Mesodermal cell (in vitro differentiated cells): ENCODE measurements around the gene CCNY.
"Not testable (repeated sequence)": the region's sequence is repeated elsewhere in the genome, so short reads cannot be mapped to it uniquely, and the experiment has no call there.

ENCODE experiments used
- H3K27ac ChIP-seq: 2 replicates; pipeline ENCODE4 v1.7.0; 2013; ENCODE audit warnings: mild to moderate bottlenecking, low read depth, low read length, moderate library complexity; ENCODE audit not compliant: severe bottlenecking
- H3K36me3 ChIP-seq: 2 replicates; pipeline ENCODE4 v1.7.1; 2013; ENCODE audit warnings: mild to moderate bottlenecking, low read length, moderate library complexity; ENCODE audit not compliant: control insufficient read depth, insufficient read depth
- H3K4me1 ChIP-seq: one replicate; pipeline ENCODE4 v1.7.1; 2013; ENCODE audit warnings: mild to moderate bottlenecking, low read length; ENCODE audit not compliant: insufficient read depth, control insufficient read depth, poor library complexity, severe bottlenecking
- H3K4me3 ChIP-seq: 2 replicates; pipeline ENCODE4 v1.7.0; 2013; ENCODE audit warnings: low read length, control low read depth, mild to moderate bottlenecking; ENCODE audit not compliant: insufficient read depth, poor library complexity, severe bottlenecking; ENCODE audit errors: extremely low read depth
- H3K9me3 ChIP-seq: 2 replicates; pipeline ENCODE4 v1.7.1; 2013; ENCODE audit warnings: mild to moderate bottlenecking, low read length, moderate library complexity; ENCODE audit not compliant: control insufficient read depth
- WGBS, 2 experiments: methylation state at CpG; one replicate each; pipeline ENCODE4 v1.1.5; 2013; ENCODE audit warnings: missing lambda C conversion rate in 2 of 2; ENCODE audit not compliant: insufficient coverage in 2 of 2; 5-methylcytosine and 5-hydroxymethylcytosine counted together

The CCNY gene

GRCh38 chr10:35406003-35406630 lies 69.8 kb downstream of the CCNY start:
- H3K27ac ChIP-seq, H3K36me3 ChIP-seq, H3K4me3 ChIP-seq, H3K9me3 ChIP-seq: not testable (repeated sequence)
- peaks cover 10% of the 10 kb centered on the region for H3K4me1 ChIP-seq
- WGBS, 2 experiments, result no CpG with 5 or more reads among the region's 5 CpGs

GRCh38 chr10:35407696-35408095 lies 71.4 kb downstream of the CCNY start:
- not testable (repeated sequence) for H3K4me3 ChIP-seq, H3K36me3 ChIP-seq, H3K27ac ChIP-seq, H3K9me3 ChIP-seq
- H3K4me1 ChIP-seq, result peaks cover 20% of the 10 kb centered on the region
- 93 to 96% methylated on average over 12 of the region's 12 CpGs for WGBS, 2 experiments

- 89 to 100% methylated on average over 1 of the region's 2 CpGs for WGBS, 2 experiments
- peaks cover 34% of the 10 kb centered on the region for H3K4me1 ChIP-seq
- H3K36me3 ChIP-seq, result no peaks in the 10 kb centered on the region
- H3K4me3 ChIP-seq, result no peak overlapping the region
- H3K9me3 ChIP-seq, result no peaks in the 10 kb centered on the region
- no peak overlapping the region for H3K27ac ChIP-seq
Observed at GRCh38 chr10:35409094-35409582, 72.8 kb downstream of the CCNY start.

- Histone ChIP-seq H3K4me3 (no peak overlapping the region), H3K27ac (no peak overlapping the region), H3K4me1 (peaks cover 40% of the 10 kb centered on the region), H3K36me3 (no peaks in the 10 kb centered on the region), H3K9me3 (no peaks in the 10 kb centered on the region)
- 86 to 100% methylated on average over 1 of the region's 1 CpG for WGBS, 2 experiments
Observed at GRCh38 chr10:35409808-35410207, 73.5 kb downstream of the CCNY start.

DNA sequence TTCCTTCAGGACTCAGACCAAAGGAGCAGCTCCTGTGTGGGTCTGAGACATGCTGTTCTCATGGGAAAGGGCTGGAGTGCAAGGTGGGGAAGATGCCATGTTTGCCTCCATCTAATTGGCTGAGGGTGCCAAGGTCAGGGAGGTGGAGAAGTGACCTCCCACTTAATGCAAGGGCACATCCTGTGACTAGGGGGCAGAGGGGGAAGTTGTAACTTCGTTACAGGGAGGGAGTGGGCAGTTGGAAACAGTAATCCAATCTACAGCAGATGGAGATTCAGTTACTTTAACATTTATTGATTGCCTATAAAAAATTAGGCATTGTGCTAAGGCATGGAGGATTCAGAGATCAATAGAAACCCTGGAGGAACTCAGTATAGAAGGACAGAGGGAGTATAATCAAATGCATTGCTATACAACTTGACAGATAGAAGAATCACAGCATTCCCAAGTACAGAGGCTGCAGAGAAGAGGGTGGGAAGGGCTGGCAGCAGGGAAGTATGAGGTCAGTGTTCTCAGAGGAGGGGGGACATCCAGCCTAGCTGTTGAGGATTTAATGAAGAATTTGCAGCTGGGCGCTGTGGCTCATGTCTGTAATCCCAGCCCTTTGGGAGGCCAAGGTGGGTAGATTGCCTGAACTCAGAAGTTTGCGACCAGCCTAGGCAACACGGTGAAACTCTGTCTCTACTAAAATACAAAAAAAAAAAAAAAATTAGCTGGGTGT lies 75.9 kb downstream of the CCNY start:
- H3K4me3 ChIP-seq, result no peak overlapping the region
- no peaks in the 10 kb centered on the region for H3K36me3 ChIP-seq
- no peak overlapping the region for H3K27ac ChIP-seq
- H3K9me3 ChIP-seq, result no peaks in the 10 kb centered on the region
- 40% methylated on average over 1 of the region's 4 CpGs; no CpG with 5 or more reads in 1 of the 2 experiments for WGBS, 2 experiments
- H3K4me1 ChIP-seq, result peaks cover 46% of the 10 kb centered on the region

GRCh38 chr10:35412900-35413491 lies 76.7 kb downstream of the CCNY start:
- Histone ChIP-seq H3K4me3 (no peak overlapping the region), H3K27ac (peak overlapping the region; percentile 62), H3K36me3 (no peaks in the 10 kb centered on the region), H3K4me1 (peaks cover 52% of the 10 kb centered on the region), H3K9me3 (no peaks in the 10 kb centered on the region)
- 83 to 87% methylated on average over 3 to 4 of the region's 4 CpGs for WGBS, 2 experiments

DNA sequence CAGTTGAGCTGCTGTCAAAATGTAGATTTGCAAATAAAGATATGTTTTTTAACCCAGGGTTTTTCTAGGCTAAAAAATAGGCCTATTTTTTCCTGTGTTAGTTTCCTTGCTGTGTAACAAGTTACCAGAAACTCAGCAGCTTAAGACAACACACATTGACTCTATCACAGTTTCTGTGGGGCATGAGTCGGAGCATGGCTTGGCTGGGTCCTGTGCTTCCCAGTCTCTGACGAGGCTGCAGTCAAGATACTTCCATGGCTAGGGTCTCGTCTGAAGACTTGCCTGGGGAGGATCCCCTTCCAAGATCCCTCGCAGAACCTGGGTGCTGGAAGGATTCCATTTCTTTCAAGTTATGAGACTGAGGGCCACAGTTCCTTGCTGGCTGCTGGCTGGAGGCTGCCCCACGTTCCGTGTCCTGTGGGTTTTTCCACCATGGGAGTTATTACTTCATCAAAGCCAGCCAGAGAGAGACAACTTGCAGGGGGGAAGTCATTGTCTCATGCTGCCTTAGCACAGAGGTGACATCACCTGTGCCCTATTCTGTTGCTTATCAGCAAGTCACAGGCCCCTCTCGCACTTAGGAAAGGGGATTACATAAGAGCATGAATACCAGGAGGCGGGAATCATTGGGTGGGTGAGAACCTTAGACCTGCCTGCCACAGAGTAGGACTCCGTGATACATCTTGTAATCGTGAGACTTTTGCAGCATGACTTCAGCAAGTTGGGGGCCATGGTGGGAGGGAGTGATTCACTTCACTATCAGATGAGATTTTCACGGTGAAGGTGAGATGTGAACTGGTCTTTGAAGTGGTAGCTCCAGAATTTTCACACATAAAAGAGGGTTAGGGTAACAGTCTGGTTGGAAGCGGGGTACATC lies 77.9 kb downstream of the CCNY start:
- 90 to 91% methylated on average over 11 to 12 of the region's 12 CpGs for WGBS, 2 experiments
- Histone ChIP-seq H3K4me1 (peaks cover 55% of the 10 kb centered on the region), H3K4me3 (no peak overlapping the region), H3K27ac (peak overlapping the region; percentile 62), H3K9me3 (no peaks in the 10 kb centered on the region), H3K36me3 (no peaks in the 10 kb centered on the region)

- Histone ChIP-seq H3K27ac (no peak overlapping the region), H3K4me1 (peaks cover 59% of the 10 kb centered on the region)
- 100% methylated on average over 2 to 4 of the region's 5 CpGs for WGBS, 2 experiments
Observed at GRCh38 chr10:35415505-35415904, 79.2 kb downstream of the CCNY start.

DNA sequence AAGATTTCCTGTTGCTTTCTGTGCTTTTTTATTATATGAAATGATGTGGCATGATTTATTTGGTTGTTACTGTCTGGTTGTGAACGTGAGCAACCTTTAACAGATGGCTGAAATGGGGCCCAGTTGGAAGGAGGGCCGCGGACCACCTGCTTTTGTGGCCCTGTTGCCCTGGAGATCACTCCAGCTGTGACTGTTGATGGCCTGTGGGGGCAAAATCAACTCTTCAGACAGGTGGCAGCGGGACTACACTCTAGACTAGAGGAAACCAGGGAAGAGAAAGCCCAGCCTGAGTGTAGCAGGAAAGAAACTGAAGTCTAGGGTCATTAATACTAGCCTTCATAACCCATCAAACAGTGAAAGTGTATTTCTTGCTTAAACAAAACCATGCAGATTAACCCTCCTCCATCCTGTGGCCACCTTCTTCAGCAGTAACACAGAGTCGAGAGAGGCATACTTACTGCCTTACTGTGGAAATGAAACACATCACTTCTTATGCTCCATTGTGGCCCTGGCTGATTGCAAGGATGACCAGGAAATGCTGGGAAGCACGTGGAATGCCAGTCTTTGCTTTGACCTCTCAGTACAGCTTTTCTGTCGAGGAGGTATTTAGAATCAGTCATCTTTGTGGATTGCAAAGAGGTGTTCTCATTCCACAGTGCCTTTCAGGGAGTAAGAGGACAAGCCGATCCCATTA lies 80.5 kb downstream of the CCNY start:
- Histone ChIP-seq H3K36me3 (no peaks in the 10 kb centered on the region), H3K27ac (no peak overlapping the region), H3K4me1 (peaks cover 65% of the 10 kb centered on the region), H3K4me3 (no peak overlapping the region), H3K9me3 (no peaks in the 10 kb centered on the region)
- 62 to 72% methylated on average over 6 of the region's 8 CpGs for WGBS, 2 experiments

More at GRCh38 chr10:35415505-35415904, 79.2 kb downstream of the CCNY start:
- Histone ChIP-seq H3K4me3 (no peak overlapping the region), H3K9me3 (no peaks in the 10 kb centered on the region), H3K36me3 (no peaks in the 10 kb centered on the region)

DNA sequence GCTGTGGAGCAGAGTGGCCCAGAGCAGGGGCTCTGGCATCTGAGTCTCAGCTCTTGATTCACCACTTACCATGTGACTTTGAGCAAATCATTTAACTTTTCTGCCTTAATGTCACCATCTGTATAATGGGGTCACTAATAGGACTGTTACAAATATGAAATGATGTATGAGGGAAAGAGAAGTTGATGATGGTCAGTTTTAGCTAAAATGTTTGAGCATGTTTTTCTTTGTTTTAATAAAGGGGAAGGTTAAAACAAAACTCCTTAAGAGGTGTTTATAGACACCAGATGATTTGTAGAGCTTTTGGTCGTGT lies 81.0 kb downstream of the CCNY start:
- Histone ChIP-seq H3K27ac (no peak overlapping the region), H3K9me3 (no peaks in the 10 kb centered on the region), H3K4me3 (no peak overlapping the region), H3K4me1 (peaks cover 63% of the 10 kb centered on the region), H3K36me3 (no peaks in the 10 kb centered on the region)
- WGBS, 2 experiments, result no CpG with 5 or more reads among the region's 1 CpG
